ENCODE measurements around the gene TNFAIP1.
"Not testable (repeated sequence)": the region's sequence is repeated elsewhere in the genome, so short reads cannot be mapped to it uniquely, and the experiment has no call there.

The TNFAIP1 gene

DNA sequence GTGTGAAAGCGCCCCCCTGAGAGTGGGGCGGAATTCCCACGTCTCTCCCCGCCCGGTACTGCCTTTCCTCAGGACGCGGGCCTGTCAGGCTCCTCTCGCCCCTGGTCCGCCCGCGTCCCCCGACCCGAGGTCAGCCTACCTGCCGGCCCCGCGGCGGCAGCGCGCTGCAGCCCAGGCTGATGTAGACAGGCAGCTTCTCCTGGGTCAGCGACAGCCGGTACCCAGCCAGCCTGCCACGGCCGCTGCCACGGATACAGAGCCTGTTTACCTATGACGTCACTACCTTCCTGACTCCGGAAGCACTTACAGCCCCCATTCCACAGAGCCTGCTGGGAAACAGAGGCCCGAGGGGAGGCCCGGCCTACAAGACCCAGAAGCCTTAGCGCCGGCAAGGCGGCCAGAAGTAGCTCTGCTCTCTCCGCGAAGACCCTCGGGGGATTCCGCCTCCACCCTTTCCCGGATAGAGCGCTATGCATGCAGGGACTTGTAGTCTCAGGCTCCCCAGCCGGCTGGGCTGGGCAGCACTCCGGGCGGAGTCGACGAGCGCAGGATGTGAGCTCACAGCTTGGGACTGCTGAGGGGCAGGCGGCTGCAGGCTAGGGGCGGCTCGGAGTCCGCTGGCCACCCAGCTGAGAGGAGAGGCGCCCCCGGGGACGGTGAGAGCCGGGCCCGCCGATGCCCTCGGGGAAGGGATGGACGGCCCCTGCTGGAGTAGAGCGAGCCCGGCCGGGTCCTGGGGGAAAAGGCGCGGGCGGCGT is at the start of gene TNFAIP1, which contains the start of gene IFT20:
TNFAIP1 (plus strand) TSS at position 561 of the 758 bp plus-strand sequence. CDS start 3,761 bp downstream, outside the sequence.
IFT20 (minus strand) TSS at position 272 of the 758 bp plus-strand sequence. CDS start 3,487 bp downstream, outside the sequence.
- peak; percentile 99 for DNase-seq (ENCODE audit: low spot score)

GRCh38 chr17:28285965-28286364 is 49.6 kb upstream of the TNFAIP1 start:
- no peak for DNase-seq (ENCODE audit: low spot score)

DNA sequence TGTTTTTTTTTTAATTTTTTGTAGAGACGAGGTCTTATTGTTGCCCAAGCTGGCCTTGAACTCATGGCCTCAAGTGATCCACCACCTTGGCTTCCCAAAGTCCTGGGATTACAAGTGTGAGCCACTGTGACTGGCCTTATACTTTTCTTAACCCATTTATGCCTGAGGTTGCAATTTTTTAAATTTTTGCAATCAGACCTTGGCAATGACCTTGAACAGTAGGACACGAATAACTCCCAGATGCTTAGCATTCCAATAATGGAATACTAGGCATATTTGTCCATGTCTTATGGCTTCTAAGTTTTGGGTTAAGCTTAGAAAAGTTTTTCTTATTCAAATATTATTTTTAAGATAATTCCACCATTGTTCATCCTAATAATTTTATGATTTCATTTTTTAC is 44.9 kb upstream of the TNFAIP1 start:
- DNase-seq (ENCODE audit: low spot score), result no peak

DNA sequence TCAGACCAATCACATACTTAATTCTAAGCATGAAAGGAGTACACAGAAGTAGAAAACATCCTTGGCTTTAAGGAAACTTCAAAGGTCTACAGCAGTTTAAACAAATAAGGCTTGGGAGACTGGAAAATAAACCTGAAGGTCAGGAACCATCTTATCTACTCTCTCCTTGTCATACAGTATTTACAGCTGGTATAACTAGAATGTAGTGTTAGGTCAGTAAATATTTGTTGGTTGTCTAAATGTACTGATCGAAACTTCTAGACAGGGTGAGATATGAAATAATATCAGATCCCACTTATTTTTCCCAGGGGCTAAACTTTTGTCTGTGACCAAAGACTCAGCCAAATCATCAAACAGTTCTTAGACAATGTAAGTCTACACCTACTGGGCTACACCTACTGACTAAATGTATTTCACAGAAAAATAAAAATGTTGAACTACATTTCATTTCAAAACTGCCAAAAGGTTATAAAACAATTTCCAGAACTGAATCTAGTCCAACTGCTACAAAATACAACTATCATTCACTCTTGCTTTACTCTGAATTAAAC is 43.7 kb upstream of the TNFAIP1 start:
- no peak for DNase-seq (ENCODE audit: low spot score)

DNA sequence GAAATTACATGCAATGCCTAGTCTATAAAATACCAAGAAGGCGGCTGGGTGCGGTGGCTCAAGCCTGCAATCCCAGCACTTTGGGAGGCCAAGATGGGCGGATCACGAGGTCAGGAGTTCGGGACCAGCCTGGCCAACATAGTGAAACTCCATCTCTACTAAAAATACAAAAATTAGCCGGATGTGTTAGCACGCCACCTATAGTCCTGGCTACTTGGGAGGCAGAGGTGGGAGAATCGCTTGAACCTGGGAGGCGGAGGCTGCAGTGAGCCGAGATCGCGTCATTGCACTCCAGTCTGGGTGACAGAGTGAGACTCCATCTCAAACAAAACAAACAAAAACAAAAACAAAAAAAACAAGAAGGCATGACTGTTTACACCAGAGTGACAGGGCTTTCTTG is 42.7 kb upstream of the TNFAIP1 start:
- not testable (repeated sequence) for DNase-seq (ENCODE audit: low spot score)

GRCh38 chr17:28293994-28294393 is 41.6 kb upstream of the TNFAIP1 start:
- no peak for DNase-seq (ENCODE audit: low spot score)

DNA sequence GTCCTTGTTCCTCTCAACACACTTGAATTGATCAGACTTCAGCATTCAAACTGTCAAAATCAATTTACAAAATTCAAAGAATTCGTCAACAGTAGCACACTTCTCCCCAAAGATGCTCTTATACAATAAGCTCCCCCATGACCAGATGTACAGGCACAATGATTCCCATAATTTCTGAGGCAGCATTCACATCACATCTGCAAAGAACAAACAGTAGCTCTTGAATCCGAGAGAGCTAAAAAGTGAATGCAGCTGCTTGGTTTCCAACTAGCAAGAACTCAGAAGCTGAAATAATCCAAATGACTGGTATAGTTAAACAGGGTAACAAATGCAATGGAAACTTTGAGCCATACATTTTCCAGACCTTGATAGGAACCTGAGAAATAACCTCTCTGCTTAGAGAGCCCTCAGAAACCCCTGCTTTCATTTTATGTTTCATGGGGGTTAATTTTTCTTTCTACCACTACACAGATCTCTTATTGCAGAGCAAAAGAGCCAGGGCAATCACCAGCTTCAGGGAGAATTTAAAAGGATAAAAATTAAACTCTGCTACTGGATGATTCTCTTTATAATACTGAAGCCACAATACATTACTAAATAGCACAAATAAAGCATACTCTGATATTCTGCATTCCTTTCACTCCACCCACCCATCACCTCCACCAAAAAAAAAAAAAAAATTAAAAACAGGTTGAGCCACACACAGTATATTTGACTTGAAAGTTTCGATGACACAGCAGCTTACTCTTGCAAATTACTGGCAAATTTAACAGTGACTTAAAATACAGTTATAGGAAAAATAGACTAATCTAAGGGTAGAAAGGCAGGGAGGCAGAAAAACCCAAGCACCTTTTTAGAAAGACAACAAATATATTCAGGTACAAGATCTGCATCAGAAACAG is 39.6 kb upstream of the TNFAIP1 start:
- DNase-seq (ENCODE audit: low spot score), result no peak

DNA sequence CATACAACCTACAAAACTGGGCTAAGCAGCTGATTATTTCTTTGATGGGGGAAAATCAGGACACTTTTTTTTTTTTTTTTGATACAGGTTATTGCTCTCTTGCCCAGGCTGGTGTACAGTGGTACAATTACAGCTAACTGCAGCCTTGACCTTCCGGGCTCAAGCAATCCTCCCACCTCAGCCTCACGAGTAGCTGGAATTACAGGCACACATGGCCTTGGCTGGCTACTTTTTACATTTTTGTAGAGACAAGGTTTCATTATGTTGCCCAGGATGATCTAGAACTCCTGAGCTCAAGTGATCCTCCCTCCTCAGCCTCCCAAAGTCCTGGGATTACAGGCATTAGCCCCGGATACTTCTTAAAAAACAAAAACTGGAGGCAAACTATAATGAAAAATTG is 37.1 kb upstream of the TNFAIP1 start:
- no peak for DNase-seq (ENCODE audit: low spot score)

DNA sequence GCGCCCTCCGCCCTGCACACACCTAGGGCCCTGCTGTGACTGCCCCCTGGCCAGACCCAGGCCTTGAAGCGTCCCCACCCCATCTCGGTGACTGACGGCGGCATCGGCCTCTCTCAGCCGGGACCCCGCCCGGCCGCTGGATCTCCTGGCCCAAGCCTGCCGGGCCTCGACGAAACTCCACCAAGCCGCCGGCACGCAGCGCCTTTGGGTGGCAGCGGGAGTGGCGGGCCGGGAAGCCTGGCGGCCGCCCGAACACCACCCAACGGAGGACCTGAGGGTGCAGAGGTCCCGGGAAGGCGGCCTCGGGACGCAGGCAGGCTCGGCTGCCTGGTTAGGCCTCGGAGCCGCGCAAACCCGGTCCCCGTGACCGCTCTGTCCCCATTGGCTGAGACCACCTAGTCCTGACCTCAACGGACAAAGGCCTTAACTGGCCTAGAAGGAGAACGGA is 28.6 kb upstream of the TNFAIP1 start:
- no peak for DNase-seq (ENCODE audit: low spot score)

GRCh38 chr17:28313841-28314240 is 21.7 kb upstream of the TNFAIP1 start:
- DNase-seq (ENCODE audit: low spot score), result no peak

DNA sequence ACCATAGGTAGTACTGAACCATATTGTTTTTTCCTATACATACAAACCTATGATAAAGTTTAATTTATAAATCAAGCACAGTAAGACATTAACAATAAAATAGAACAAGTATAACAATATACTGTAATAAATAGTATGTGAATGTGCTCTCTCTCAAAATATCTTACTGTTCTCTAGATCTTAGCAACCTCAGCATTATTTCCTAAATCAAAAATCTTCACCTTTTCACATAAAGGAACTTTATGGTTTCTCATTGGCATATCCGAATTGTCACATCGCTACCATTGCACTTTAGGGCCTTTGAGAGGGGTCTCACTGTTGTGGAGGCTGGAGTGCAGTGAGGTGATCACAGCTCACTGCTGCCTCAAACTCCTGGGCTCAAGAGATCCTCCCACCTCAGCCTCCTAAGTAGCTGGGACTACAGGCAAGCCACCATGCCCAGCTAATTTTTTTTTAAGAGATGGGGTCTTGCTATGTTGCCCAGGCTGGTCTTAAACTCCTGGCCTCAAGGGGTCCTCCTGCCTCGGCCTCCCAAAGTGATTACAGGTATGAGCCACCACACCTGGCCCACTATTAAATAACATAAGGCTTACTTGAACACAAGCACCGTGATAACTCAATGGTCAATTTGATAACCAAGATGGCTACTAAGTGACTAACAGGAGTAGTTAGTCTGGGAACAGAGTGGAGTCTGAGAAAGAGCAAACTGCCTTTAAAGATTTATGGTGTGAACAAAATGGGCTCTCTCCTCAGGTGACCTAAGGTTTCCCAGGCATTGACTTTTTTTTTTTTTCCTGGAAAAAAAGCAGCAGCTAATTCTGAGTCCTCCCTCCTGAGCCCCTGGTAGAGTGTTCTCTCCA is 19.5 kb upstream of the TNFAIP1 start:
- DNase-seq (ENCODE audit: low spot score), result no peak

GRCh38 chr17:28317099-28317965 is 18.2 kb upstream of the TNFAIP1 start:
- DNase-seq (ENCODE audit: low spot score), result no peak

DNA sequence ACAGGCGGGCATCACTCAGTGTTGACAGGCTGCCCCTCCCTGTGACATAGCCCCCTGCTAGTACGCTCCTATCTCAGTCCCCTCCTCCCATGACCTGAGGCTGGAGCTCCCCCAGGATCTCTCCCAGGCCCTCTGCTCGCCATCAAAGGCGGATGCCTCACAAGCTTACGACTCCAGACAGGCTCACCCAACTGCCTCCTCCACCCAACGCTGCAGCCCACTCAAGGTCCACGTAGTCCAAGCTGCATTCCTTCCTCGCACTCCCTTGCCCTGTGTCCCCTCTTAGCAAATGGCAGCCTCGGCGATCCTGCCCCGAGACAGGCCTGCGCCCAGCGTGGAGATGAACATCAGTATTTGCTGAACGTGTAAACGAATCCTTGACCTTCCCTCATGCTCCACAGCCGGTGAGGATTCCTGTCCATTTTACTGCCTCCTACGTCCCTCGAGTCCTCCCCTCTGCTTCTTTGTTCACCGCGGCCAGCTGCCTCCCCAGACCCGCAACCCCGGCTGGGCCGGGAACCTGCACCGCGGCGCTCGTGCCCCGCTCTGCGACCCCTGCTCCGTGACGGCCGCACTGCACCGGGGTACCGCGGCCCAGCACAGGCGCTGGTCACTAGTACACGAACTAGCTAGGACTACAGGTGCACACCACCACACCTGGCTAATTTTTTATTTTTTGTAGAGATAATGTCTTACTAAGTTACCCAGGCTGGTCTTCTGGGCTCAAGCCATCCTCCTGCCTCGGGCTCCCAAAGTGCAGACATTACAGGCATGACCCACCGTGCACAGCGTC is 17.4 kb upstream of the TNFAIP1 start:
- peak; percentile 15 for DNase-seq (ENCODE audit: low spot score)

- DNase-seq (ENCODE audit: low spot score), result peak; percentile 97
Observed at GRCh38 chr17:28318759-28319597, 16.6 kb upstream of the TNFAIP1 start, which contains the start of gene TMEM97. Gene TMEM97 (plus strand): TSS chr17:28319200. CDS start chr17:28319240, 40 bp downstream.

- DNase-seq (ENCODE audit: low spot score), result no peak
Observed at GRCh38 chr17:28319598-28319935, 16.0 kb upstream of the TNFAIP1 start.

GRCh38 chr17:28320215-28321061 is 15.1 kb upstream of the TNFAIP1 start:
- DNase-seq (ENCODE audit: low spot score), result no peak

DNA sequence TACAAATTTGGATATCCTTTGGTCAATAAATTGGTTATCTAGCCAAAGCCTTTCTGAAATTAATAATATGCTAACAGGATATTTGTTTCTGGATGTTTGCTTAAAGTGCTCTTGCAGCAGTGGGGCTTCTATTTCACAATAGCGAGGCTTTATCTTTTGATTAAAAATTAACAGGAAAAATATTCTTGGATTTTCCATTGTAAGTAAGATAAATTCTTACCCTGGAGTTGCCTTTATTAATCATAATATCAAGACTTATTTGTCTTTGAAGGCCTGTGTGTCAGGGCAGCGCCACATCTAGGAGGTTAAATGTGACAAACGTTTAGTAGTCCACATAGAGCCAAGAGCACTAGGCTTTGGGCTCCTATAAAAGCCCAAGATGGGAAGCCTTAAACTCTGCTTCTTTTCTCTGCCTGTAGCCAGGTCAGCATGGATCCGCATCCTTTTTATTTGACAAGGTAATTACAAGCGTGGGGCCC is 11.3 kb upstream of the TNFAIP1 start:
- DNase-seq (ENCODE audit: low spot score), result no peak

- no peak for DNase-seq (ENCODE audit: low spot score)
Observed at GRCh38 chr17:28324781-28325180, 10.8 kb upstream of the TNFAIP1 start.

Measured in LoVo (cell line).